Inflammatory macrophage treated with lipopolysaccharide for 4 hours (primary cell): ENCODE measurements around the gene SLC24A3.

Experiments
- DNase-seq: peaks from one replicate; pipeline ENCODE4 v3.0.0-alpha.2; 2020

The SLC24A3 gene

DNA sequence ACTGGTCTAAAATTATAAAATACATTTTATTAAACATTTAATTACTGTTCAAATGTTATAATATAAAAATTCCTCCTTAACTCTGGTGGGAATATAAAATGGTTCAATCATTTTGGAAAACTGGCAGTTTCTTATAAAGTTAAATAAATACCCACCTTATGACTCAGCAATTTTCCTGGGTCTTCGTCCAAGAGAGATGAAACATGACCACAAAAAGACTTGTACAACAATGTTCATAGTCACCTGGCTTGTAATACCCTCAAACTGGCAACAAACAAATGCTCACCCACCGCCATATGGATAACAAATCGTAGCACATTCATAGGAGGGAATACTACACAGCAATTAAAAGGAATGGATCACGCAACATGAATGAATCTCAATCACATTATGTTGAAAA lies 479.7 kb downstream of the SLC24A3 start:
- DNase-seq, result no peak

DNA sequence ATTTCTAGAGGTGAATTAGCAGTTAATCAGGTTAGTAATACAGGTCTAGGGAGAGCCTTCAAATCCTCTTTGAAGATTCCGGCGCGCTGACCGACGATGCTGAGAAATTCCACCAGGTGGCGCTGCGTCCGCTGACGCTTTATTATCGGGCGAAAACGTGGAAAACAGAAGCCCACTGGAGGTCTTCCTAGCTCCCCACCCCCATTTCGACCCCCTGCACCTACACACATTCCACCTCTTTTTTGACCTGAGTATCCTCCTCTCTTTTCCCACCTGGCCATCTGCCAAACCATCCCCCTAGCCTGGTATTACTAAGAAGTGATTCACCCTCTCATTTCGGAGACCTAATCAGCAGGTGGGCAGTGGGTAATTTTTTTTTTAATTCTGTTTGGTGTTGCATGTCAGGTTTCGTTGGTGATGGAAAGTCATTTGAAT lies 480.3 kb downstream of the SLC24A3 start:
- peak; percentile 40 for DNase-seq

DNA sequence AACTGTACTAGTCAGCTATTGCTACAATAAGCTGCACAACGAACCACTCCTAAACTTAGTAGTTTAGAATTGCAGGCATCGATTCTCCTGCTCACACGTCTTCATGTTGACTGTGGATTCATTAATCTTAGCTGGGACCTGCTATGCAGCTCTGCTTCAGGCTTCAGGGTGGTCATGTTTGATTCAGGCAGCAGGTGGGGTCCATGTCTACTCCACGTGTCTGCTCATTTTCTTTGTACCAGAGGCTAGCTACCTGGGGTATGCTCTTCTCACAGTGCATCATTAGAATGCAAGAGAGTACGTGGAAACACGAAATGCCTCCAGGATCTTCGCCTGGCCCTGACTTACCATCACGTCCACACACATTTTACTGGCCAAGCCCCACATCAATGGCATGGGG lies 481.1 kb downstream of the SLC24A3 start:
- no peak for DNase-seq

DNA sequence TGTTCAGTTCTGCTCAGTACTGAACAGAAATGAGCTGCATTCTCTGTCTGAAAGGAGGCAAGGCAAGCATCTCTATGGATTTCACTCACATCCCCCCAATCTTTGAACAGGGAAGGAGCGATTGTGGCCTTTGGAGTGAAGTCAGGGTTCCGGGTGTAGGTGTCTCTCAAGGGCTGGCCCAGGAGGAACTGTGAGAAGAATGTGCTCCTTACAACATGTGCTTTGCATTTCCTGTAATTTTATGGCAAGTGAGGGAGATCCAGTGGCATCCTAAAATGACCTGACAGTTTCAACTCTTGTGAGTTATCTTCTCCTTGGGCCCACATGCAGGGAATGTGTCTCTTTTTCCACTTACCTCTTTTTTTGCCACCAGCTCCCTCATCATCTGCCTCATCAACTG lies 482.6 kb downstream of the SLC24A3 start:
- no peak for DNase-seq

DNA sequence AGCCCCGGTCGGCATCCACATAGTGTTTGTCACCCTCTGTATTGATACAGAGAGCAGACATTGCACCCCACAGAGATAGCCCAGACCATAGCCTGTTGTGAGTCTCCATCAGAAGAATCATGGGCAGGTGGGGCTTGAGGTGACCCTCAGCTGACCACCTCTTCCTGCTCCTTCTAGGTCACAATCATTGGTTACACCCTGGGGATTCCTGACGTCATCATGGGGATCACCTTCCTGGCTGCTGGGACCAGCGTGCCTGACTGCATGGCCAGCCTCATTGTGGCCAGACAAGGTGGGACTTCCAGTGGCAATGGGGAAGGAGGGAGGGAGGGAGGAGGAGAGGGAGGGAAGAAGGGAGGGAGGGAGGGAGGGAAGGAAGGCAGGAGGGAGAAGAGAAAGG lies 484.2 kb downstream of the SLC24A3 start:
- DNase-seq, result no peak

DNA sequence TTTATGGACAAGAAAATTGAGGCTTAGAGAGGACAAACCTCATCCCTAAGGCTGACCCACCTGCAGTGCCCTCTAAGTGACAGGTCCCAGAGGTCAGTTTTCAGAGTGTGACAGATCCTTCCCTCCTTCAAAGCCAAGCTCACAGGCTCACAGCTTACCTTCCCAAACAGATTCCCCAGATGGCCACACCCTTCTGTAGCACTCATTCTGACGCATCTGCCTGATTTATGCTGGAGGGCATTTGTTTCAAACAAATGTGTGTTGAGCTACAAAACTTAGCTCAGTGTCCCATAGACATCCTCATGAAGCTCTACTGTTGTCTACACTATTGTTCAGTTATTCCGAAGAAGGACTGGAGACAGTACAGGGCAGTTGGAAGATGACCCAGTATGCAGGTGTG lies 485.0 kb downstream of the SLC24A3 start:
- DNase-seq, result no peak

DNA sequence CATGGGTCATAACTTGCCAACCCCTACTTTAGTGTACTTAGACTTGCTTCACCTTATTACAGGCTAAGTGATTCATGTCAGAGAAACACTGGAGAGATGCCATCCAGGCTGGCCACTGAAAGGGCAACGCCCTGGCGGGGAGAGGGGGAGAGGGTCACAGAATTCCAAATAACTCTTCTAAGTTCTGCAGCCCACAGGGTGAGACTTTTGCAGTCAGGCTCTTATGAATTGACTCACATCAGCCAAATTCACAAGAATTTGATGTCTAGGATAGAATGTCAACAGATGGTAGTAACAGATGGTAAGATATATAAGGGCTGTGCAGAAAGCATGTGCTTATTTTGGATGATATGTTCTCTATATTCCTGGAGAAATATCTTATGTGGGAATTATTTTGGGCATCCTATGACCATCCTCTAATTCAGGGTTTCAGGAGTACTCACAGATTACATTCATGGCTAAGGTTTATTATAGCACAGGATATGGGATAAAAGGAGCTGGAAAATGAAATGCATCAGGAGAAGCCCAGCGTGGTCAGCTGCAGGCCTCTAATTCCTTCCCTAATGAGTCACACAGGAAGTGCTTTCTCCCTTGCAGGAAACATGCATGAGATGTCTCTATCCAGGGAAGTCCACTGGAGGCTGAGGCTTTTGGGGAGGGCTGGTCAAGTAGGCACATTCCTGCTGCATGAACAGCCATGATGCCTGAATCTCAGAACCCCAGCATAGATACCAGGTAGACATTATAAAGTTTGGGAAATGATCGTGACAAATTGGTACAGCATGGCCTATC lies 486.9 kb downstream of the SLC24A3 start:
- peak; percentile 15 for DNase-seq

DNA sequence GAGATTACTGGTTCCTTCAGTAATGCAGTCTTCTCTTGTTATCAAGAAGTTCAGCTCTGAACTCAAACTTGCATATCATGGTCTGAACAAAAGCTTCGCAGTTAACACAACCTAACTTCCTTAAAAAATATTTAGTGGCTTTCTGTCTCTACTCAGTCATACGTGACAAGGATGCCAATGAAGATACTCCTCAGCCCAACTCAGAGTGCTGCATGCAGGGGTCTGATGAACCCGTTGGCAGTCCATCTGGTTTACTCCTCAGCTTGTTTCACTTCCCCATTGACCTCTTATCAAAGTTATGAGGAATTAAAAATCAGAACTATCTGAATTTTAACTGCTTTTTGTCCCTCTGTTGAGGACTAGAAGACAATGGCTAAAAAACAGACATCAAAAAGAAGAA lies 489.0 kb downstream of the SLC24A3 start:
- peak; percentile 8 for DNase-seq

DNA sequence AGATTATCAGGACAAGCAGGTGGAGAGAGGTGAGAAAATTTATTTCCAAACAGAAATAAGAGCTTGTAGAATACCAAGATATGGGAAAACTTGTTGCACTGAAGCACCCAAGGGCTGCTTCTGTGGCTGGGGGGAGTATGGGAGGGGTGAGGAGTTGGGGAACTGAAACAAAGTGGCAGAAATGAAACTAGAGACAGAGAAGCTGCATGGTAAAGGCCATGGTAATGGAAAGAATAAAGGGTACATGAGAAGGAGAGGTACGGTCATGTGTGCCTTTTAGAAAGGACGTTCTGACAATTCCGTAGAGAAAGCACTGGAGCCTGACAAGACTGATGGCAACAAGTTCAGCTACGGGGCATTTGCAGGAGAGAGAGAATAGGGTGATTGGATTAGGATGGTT lies 494.0 kb downstream of the SLC24A3 start:
- DNase-seq, result peak; percentile 62

DNA sequence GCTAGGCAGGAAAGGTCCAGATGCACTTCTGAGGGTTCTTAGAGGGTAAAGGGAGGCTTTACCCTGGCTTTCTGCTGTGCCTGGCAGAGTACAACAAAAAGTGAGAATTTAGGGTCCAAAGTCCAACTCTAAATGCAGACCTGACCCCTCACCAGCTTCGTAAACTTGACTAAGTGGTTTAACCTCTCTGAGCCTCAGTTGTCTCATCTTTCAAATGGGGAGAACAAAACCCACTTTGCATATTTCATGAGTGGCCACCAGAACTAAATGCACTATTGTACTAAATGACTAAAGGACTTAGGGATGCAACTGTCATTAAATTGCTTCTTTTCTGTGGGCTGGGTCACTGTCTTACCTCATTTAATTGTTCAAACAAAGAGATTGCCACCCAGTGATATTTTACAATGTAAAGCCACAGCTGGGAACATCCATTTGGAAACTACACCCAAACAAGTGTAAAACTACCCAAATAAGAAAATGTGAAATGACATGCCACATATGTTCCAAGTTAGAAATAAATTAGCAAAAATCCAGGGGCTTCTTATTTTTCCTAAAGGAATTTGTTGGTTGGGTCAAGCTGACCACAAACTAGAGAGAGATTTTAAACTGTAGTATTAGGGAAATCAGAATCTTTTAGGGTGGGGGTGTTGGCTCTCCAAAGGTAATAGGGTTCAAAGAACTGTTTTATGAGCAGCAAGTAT lies 497.3 kb downstream of the SLC24A3 start:
- no peak for DNase-seq

DNA sequence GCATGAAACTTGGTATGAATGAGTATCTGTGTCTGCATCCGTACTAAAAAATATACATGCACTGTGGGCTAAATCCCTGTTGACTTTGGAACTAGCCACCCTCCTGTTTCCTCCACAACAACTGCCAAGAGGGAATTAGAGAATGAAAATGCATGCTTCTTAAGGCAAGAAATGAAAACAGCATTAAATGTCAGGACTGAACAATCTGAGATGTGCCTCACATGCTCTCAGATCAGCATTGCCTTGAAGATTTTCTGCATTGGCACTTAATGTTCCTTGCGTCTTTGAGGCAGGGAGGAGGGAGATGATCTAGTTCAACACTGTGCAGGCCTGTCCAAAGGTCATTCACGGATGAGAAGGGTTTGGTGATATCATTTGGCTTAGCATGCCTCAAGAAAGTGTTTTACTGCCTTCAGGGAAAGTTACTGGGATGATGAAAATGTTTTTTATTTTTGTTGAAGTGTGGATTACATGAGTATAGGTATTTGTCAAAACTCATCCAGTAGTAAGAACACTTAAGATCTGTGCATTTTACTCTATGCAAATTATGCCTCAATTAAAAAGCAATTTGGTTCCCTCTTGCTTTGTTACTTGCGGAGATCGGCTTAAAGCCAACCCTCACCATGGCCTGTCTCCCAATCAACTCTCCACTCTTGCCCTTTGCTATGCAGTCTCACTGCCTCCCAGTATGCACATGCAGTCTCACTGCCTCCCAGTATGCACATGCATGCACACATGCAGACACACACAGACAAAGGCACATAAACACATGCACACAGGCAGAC lies 498.1 kb downstream of the SLC24A3 start:
- DNase-seq, result no peak

DNA sequence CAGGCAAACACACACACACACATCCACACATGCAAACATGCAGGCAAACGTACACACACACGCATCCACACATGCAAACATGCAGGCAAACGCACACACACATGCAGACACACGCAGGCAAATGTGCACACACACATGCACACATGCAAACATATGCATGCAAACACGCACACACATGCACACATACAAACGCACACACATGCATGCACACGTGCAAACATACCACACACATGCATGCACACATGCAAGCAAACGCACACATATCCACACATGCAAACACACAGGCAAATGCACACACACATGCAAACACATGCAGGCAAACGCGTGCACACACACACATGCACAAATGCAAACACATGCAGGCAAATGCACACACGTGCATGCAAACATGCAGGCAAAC lies 498.7 kb downstream of the SLC24A3 start:
- no peak for DNase-seq

DNA sequence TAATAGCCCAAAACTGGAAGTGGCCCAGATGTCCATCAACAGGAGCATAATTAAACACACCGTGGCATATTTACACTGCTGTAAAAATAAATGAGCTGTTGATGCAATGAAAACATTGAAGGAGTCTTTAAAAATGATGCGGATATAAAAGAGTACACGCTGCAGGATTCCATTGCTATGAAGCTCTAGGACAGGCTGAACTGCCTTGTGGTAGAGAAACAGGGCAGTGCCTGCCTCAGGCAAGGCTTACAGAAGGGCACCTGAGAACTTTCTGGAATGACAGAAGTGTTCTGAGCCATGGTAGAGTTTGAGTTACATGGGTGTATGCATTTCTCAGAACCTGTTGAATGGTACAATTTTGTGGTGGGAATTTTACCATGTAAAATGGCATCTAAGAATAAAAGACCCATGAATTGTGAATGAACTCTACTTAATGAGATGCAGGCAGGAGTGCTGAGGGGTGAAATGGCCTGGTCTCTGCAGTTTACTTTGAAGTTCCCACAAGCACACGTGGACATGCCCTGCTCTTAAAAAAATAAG lies 500.3 kb downstream of the SLC24A3 start:
- no peak for DNase-seq

DNA sequence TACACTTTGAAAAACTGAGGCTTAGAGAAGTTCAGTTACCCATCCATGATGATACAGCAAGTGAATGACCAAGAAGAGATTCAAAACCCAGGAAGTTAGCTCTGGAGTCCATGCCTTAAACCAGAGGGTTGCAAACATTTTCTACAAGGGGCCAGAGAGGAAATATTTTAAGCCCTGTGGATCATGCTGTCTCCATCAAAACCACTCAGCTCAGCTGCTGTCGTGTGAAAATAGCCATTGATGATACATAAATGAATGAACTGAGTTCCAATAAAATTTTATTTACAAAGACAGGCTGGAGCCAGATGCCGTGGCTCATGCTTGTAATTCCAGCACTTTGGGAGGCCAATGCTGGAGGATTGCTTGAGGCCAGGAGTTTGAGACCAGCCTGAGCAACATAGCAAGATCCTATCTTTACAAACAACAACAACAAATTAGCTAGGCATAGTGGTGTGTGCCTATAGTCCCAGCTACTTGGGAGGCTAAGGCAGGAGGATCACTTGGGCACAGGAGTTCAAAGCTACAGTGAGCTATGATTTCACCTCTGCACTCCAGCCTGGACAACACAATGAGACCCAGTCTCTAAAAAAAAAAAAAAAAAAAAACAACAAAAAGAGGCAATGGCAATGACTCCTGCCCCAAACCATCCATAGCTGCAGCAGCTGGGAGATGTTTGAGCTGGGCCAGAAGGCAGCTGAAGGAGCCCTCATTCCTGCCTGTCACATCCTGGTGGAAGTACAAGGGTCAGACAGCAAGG lies 501.6 kb downstream of the SLC24A3 start:
- no peak for DNase-seq

DNA sequence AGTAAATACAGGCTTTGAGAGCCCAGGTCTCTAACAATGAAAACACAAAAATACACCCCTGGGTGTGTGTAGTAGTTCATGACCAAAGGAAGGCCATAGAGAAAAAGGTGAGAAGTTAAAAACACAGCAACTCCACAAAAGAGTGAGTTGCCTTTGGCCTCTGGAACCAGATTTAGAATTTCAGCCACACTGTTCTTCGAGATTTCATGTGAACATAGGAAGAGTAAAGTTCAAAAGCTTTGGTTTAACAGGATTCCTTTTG lies 502.1 kb downstream of the SLC24A3 start:
- DNase-seq, result no peak

DNA sequence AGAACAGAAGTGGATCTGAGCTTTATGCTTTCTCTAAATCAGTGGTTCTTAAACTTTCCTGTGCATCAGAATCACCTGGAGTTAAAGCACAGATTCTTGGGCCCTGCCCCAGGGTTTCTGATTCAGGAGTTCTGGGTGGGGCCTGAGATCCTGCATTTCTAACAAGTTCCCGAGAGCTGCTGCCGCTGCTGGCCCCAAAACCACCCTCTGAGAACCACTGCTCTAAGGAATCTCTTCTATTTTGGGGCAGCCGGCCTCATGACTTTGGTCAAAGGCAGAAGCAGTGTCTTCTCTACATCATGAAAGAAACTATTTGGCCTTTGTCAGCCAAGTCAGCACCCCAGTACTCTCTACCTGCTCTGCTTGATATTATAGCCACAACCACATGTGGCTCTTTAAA lies 503.5 kb downstream of the SLC24A3 start:
- no peak for DNase-seq

DNA sequence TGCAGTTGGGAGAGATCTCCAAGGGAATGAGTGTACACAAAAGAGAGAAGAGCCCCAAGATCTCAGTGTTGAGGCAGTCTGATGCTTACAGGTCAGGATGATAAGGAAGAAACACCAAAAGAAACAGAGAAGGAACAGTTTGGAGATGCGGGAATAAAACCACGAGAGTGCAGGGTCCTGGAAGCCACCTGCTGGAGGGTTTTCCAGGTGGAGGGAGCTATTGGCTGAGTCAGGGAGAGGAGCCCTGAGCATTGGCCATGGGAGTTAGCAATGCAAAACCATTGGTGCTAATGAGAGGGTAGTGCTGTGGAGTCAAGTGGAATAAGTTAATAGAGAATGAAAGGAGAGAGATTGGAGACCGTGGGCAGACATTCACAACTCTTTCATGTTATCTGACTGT lies 506.4 kb downstream of the SLC24A3 start:
- DNase-seq, result no peak

DNA sequence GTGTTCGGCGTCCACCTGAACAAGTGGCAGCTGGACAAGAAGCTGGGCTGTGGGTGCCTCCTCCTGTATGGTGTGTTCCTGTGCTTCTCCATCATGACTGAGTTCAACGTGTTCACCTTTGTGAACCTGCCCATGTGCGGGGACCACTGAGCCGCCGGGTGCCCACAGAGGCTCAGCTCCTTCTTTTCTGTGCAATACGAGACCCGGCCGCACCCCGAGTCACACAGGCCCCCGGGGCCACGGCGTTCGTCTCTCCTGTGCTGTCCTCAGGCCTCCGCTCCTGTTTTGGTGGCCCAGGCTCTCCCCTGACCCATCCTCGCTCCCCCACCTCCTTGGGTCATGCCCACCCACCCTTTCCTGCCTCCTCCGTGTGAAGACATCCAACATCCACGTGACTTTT lies 508.5 kb downstream of the SLC24A3 start:
- no peak for DNase-seq

DNA sequence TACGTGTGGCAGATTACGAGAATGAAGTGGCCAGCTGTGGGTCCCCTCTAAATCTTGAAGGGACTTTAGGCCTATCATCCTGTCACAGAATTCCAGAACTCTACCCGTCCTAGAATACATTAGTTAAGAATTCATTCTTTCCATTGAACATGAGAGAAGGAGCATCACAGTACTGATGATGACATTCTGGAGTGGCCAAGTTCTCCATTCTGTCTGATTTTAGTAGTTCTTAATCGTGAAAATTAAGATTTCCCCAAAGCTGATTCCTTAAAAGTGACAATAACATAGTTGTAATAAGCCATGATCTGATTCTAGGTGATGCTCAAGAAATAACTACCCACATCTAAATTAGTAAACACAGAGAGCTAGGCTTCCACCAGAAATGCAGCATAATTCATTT lies 510.6 kb downstream of the SLC24A3 start:
- DNase-seq, result peak; percentile 43

DNA sequence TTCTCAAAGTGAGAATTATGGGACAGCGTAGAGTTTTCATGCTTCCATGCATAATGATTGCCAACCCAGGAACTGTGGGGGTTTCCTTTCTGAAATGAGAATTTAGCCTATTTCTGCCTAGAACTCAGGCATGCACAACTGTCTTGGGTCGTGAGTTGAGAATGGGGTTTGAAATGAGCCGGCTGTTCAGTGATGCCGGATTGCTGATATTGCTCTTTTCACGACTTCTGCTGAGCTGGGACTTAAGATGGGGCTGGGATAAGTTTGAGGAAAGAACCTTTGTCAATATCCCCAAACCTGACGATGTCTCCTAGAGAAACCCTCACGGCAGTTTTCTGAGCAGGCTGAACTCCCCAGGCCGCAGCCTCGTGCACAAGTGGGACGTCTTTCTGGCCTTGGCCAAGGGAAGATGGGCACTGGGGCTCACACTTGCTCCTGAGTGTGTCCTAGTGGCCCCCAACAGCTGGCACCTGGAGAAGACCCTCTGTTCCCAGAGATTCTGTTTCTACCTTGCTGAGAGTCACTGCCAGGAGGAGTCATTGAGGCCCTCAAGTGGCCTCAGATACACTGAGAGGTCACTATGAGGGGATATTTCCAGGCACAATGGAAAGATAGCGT lies 511.5 kb downstream of the SLC24A3 start:
- no peak for DNase-seq

DNA sequence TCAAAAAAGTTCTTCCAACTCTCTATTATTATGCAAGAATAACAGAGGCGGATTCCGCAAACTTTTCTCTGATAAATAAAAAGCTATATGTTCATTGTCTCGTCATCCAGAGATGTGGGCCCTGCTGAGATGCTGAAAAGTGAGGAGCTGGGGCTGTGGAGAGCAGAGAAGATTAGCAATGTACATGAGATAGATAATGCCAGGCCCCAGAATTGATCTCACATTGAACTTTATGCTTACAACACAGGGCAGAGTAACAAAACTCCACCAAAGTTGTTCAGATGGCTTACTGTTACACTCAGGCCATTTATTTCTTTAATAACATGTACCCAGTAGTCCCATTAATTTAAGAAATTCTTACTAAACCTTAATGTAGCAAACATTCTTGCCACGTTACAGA lies 512.9 kb downstream of the SLC24A3 start:
- no peak for DNase-seq

DNA sequence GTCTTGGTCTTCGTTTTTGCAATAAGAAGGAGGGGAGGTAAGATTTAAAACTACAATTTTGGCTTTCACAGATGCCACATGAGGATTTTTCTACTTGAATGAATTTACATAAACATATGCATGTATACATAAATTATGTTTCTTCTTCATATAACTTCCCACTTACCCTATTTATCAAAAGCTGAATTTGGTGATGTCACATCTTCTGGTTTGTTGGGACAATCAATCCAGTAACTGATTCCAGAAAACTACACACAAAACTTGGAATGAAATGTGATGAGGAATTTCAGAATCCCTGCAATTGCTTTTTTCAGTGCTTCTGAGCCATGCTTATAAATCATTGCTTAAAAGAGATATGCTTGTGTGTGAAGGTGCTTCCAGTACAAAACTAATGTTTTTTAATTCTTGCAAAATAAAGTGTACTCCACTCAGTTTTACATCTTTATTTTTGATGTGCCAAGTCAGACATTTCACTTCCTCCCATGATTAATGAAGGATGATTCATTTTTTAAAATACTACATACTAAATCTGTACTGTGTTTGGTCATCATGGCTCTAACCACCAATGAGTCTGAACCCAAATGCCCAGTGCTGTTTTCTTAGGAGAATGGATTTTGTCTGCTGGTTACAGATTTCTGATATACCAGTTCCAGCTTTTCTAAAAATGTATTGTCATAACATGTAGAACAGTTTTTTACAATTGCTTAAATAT lies 513.5 kb downstream of the SLC24A3 start:
- peak; percentile 83 for DNase-seq
